DMS79 (cell line): Measurements from ENCODE around the gene FAT3.

Experiments used
- DNase-seq: peaks from one replicate; lab custom pipeline; 2025; lab: John Stamatoyannopoulos, UW

The FAT3 gene

GRCh38 chr11:92224407-92225124 lies at the start of gene FAT3:
TSS of gene FAT3 (plus strand) at chr11:92224818. CDS start at chr11:92352113, 127,295 bp downstream.
- DNase-seq: peak; percentile 50

GRCh38 chr11:92179017-92179670 lies 45.5 kb upstream of the FAT3 start:
- DNase-seq: no peak

DNA sequence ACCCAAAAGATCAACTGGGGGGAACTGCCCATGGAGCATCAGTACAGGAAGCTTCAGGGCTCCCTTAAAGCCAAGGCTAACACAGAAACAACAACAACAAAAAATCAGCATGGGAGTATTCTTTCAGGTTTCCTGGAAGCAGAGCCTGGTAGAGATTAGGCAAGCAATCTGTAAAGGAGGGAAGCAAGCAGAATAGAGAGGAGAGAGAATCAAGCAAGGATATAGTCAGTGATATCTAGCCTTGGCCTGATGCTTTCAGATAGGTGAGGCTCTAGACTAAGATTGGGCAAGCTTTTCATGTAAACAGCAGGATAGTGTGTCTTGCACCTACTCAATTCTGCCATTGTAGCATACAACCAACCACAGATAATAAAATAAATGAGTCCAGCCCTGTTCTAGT lies 44.4 kb upstream of the FAT3 start:
- no peak for DNase-seq

GRCh38 chr11:92180664-92181251 lies 43.9 kb upstream of the FAT3 start:
- no peak for DNase-seq

DNA sequence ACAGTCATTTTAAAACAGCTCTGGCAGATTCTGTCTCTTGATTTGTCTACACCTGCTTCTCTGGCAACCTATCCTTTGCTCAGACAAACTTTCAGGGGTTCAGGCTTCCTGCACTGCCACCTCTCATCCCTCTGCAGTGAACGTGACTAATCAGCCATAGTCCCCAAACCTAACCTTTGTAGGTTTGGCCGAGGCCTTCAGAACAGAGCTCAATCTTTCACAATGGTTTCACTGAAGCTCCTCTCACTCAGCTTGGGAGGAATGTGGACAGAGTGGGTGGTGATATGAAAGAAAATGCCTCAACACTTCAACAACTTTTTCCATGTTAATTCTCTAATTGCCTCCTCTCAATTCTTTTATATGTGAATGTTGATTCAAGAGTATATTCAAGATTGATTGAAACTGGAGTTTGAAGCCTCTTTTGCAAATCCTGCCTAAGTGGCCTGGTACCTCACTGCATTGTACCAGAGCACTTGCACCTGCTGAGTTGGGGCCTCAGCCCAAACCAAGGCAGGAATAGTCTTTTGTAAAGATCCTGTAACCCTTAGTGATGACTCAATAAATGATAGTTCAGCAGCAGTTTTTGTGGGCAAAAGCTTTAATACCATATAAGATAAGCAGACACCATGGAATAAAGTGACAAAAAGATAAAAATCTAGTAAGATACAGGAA lies 33.9 kb upstream of the FAT3 start:
- no peak for DNase-seq

- no peak for DNase-seq
Observed at GRCh38 chr11:92192141-92192540, 32.5 kb upstream of the FAT3 start.

DNA sequence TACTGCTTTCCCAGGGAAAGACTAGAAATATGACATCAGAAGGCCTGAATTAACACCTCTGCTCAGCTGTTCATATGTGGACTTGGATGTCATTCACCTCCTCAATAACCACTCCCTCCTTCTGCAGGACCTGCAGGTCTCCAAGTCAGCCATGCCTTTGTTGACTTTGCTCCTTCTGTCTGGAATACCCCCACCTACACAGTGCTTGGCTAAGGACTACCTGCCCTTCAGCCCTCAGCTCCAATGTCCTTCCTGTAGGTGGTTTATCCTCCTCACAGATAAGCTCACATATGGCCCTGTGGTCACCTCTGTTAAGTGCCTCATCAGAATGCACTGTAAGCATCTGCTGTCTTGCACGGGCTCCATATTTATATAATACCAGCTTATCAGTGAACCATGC lies 26.4 kb upstream of the FAT3 start:
- DNase-seq: no peak

DNA sequence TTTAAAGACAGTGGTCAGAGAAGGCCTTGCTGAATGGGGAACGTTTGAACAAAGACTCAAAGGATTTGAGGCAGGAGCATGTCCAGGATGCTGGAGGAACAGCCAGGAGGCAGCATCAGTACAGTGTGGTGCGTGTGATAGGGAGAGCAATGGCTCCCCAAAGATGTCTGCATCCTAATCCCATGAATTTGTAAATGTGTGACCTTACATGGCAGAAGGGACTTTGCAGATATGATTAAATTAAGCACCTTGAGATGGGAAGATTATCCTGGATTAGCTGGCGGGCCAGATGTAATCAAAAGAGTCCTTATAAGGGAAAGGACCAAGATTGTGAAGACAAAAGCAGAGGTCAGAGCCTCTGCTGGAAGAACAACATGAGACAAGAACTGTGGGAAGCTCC lies 24.6 kb upstream of the FAT3 start:
- no peak for DNase-seq

DNA sequence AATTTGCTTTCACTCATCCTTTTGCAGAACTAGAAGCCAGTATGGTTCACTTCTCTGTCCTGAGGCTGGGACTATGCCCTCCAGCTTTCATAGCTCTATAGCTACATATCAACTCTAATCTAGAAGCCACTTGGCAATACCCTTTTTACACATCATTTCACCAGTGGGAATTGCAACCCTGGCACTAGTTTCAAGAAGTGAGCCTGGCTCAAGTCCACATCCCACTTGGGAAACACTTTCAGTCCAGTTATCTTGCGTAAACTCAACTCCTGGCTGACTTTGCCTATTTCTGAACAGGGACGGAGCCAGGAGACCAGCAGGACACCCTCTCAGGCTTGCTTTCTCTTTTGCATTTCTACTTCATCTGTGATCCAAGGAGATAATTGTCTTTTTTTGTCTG lies 19.9 kb upstream of the FAT3 start:
- DNase-seq: peak; percentile 76

DNA sequence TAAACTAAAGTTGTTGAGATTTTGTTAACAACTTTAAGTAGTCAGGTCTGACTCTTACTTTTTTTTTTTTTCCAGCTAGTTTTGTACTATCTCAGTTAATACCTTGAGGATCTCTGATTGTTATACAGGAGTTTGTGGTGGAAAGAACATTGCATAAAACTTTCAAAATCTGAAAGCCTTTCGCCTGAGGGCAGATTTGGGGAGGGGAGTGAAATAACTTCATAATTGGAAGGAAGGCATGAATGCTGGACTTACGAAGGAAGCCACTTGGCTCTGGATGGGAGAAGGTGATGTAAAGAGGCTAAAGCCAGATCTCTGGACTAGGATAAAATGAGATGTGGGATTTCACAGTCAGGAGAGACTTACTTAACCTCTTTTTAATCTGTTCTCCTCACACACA lies 18.2 kb upstream of the FAT3 start:
- DNase-seq: no peak

- no peak for DNase-seq
Observed at GRCh38 chr11:92211576-92212167, 12.9 kb upstream of the FAT3 start.

DNA sequence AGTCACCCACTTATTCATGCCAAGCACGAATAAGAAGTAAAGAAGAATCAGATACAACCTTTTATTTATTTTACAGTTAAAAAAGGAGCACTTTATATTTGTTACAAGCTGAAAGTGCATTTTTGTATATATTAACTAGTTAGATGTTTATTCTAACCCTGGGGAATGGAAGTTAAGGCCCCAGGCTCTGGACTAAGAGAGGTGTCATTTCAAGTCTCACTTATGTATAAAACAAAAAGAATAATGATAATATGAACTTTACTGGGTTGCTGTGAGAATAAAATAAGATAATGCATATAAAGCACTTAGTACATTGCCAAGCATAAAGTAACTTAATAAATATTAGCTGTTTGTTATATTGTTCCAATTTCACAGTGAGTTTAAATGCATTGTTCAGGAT lies 12.1 kb upstream of the FAT3 start:
- no peak for DNase-seq

DNA sequence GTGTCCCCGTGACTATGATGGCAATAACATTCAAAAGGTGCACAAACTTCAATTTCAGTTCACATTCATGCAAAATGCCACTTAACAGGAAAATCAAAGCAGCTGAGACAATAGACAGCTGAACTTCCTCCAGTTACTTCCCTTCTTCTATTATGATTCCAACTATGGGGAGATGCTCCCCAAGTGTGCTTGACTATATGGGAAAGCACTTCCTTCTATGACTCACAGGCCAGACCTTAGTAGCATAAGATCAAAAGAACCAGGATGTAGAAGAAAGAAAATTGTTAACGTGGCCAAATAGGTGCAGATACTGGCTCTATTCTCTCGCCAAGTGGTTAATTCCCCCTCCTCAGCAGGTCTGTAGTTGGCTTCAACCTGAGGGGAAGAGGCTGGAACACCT lies 7.8 kb upstream of the FAT3 start:
- no peak for DNase-seq

- no peak for DNase-seq
Observed at GRCh38 chr11:92219476-92219875, 5.1 kb upstream of the FAT3 start.

DNA sequence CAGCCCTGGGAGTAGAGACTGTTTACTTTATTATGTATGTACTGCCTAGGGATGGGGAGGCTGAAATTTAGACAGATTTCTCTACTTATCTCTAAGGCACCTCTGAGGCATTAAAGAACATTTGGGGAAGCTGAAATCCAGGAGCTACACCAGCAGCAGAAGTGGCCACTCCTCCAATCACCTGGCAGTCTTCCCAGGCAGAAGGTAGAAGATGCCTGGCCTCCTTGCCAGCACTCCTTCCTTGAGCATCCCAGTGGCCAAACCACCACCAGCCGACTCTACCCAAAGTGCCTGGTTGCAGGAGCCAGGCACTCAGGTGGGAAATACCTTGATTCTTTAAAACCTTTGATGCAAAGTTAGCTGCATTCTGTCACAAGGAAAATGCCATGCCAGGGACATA lies 1.9 kb upstream of the FAT3 start:
- peak; percentile 86 for DNase-seq

- DNase-seq: no peak
Observed at GRCh38 chr11:92224054-92224406, 588 bp upstream of the FAT3 start.

GRCh38 chr11:92225125-92225567 lies 528 bp downstream of the FAT3 start:
- peak; percentile 53 for DNase-seq

DNA sequence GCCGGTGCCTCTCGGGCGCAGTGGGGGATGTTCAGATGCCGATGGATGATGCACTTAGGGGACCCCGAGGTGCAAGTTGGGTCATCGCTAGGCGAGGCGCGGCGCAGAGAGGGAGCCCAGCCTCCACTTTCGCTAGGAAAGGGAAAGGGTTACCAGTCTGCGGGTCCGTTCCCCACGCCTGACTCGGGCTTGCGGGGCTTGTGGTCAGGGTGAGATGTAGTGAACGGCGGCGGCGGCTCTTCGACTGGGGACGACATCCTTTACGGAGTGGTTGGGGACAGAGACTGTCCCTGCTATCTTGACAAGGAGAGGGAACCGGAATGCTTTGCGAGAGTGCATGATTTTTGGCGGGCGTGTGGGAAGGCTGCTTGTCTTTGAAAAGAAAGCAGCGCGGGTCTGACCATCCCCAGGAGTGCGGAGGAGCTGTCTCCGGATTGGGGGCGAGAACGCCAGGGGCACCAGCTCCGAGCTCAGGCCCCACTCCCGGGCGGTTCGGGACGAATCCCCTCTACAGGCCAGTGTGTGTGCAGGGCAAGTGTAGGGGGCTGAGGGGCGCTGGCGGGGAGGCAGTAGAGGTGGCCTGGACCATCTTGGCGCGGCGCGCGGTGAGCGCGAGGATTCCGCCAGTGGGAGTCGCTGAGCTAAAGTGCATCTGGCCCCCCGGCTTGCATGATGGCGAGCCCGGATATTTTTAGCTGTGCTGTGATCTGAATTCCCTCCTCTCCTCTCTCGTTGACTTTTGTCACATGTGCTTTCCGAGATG lies 1.1 kb downstream of the FAT3 start:
- DNase-seq: peak; percentile 66

DNA sequence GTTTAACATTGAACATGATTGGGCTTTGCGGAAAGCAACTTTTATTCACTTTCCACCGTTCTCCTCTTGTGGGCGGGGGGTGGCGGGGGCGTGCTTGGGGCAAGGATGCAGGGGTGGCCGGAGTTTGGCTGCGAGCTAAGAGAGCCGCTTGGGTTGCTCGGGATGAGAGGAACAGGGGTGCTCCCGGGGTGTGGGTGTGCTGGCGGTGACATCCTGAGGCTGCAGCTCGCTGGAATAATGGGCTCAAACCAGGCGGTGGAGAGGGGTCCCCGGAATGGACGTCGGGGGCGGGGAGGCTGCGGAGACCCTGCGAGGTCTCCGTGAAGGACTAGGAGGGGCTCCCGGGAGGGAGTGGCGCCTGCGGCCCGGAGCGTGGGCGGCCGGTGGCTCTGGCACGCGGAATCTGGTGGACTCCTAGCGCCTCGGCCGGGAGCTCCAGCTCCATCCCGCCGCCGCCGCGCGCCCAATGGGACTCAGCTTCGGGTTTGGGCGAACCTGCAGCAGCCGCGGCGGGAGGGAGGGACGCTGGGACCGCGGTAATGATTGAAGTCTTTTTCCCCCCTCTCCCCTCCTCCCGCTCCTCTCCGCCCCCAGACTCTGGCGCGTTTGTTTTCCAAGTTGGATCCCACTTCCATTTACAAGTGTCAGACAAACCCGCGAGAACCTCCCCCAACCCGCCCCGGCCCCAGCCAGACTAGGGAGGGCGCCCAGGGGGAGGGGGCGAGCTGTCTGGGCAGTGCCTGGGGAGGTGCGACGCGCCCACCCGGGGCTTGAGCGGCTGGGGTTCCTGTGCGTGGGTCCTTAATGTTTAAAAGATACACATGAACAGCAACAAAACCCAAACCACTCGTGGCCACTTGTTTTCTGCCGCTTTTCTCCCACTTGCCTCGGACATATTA lies 2.0 kb downstream of the FAT3 start:
- peak; percentile 54 for DNase-seq

DNA sequence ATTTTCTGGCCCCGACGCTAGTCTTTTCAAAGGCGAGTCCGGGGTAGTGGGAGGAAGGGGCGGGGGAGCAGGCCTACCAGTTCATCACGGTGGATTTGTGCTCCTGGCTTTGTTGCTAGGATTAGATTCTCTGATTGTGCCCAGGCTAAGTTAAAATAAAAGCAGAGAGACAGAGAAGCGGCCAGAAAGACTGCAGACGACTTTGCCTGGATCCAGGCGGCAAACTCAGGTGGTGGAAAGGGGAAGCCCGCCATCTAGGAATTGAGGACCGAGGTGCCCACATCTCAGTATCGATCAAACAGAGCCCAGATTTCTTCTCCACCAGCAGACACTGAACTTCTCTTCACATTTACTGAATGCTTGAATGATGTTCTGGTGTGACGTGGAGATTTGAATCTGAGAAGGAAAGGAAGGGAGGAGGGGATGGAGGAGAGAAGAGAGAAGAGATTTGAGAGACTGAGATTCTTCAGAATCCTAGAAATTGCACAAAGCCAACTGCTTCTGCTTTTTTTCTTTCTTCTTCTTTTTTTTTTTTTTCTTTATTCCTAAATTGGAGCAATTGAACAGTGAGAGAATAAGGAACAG lies 2.7 kb downstream of the FAT3 start:
- peak; percentile 54 for DNase-seq
